Ovary (tissue), 9 donors: ENCODE results near the gene SLC27A2. TPM values are rescaled to one million over a fixed set of nuclear protein-coding genes. Genes with fewer than 3 reads are reported as not detected.

Source experiments
- DNase-seq, 5 donors: peaks; one replicate each; pipeline ENCODE4 v3.0.0-alpha.2; 2019 to 2020
- H3K27ac ChIP-seq, 2 donors: fragments of 200-600 bp; one replicate each; pipeline versions ENCODE4 v1.5.1 to v1.8.0; 2019 to 2022
- H3K27me3 ChIP-seq: fragments of 200-600 bp; one replicate; pipeline ENCODE4 v1.8.0; 2022
- H3K36me3 ChIP-seq: fragments of 200-600 bp; sonication (generic); one replicate; pipeline ENCODE4 v1.5.1; 2019
- H3K4me1 ChIP-seq: one replicate; pipeline ENCODE4 v1.8.1; 2013; ENCODE audit warnings: mild to moderate bottlenecking, moderate library complexity; ENCODE audit not compliant: insufficient read depth
- H3K4me3 ChIP-seq: fragments of 200-600 bp; sonication (generic); one replicate; pipeline ENCODE4 v1.5.1; 2017
- H3K9me3 ChIP-seq, 2 donors: fragments of 200-600 bp in 1 of 2; sonication (generic) in 1 of 2; one replicate each; pipeline versions ENCODE4 v1.5.1 to v1.8.1; 2013 to 2019; ENCODE audit warnings: mild to moderate bottlenecking in 1 of 2, moderate library complexity in 1 of 2
- EP300 ChIP-seq: sonication (generic); formaldehyde crosslinking; IDR thresholded peaks from one replicate; pipeline ENCODE4 v1.6.1; 2017; ENCODE audit warnings: antibody characterized with exemption
- POLR2A ChIP-seq: fragments of 450-650 bp; IDR thresholded peaks from one replicate; pipeline ENCODE4 v1.6.1; 2017; ENCODE audit warnings: antibody characterized with exemption, mild to moderate bottlenecking, moderate library complexity
- WGBS, 3 donors: extraction: QIAGEN DNeasy Blood & Tissue Kit in 1 of 3; methylation state at CpG; one replicate each; pipeline versions ENCODE4 v1.1.5 to v1.1.7; 2013 to 2017; 5-methylcytosine and 5-hydroxymethylcytosine counted together
- intact Hi-C, 4 donors: fragments of 100-400 bp; cut with DNase I; formaldehyde crosslinking; loops; one replicate each; pipeline versions ENCODE4 v1.11.0 to v1.15.1; 2022 to 2023
- polyA plus RNA-seq, 2 donors: library from polyadenylated mRNA; stranded (reverse); fragments of 200-250 nt in 1 of 2; fragments of 350-450 nt in 1 of 2; fragmentation: Illumina TruSeq in 1 of 2; extraction: RNeasy Lipid Tissue Mini Kit (QIAGEN cat#74804) in 1 of 2; gene quantifications; one replicate each; pipeline ENCODE4 v1.2.3, GENCODE V29; 2013 to 2014
- total RNA-seq, 7 donors: library from RNA; depleted of rRNA in 2 of 7; stranded (reverse); fragments of >200 nt in 2 of 7; fragmentation: NEBNext Ultra II Directional in 3 of 7; extraction: Animal tissue kit (Norgen Biotek cat#: 25700) in 3 of 7; gene quantifications; one replicate each; pipeline versions ENCODE4 v1.1.0 to v1.2.4, GENCODE V29; 2016 to 2023
- TF ChIP-seq, protein P1 (sequence below), 3 donors: fragments of 450-650 bp in 2 of 3; fragments of 200-600 bp in 1 of 3; IDR thresholded peaks; one replicate each; pipeline versions ENCODE4 v1.5.1 to v1.8.0; 2016 to 2022; ENCODE audit warnings: antibody characterized with exemption in 3 of 3, mild to moderate bottlenecking in 1 of 3
- donor health status: DM: no; HTN: no; CAD: no; lungs with moderate emphysema.
- donor health status: DM: no; HTN: no; CAD: no.
- donor health status: Bipolar disorder and iron deficiency.
- donor health status: DM: yes; HTN: yes; CAD: no.
- donor health status: DM: no; HTN: no; CAD: no.
- donor health status: DM: yes; HTN: yes; CAD: no.

The SLC27A2 gene
- total and polyA plus RNA-seq, 9 donors: 0.10 to 4.7 (median 0.47) TPM; not detected in 2

DNA sequence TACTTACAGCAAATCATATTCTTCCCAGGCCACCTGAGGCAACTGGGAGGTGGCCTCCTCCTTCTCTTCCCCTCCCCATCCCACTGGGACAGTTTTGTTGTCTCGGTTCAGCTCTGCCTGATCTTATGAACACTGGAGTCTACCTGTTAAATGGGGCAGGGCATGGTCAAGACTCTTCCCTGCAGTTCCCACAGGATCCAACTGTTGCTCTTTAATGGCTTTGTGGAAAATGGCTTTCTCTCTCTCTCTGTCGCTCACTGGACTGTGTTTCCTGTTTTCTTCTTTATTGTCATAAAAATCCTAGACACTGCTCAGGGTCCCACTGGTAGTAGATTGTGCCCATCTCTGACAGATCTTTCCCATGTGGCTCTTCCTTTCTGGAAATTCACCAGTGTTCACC is 40.2 kb downstream of the SLC27A2 start:
- no peaks in the 10 kb centered on the region for H3K4me1 ChIP-seq
- 71 to 95% (median 75%) methylated on average over 2 of the region's 2 CpGs for WGBS, 3 donors
- no peaks in the 10 kb centered on the region for H3K9me3 ChIP-seq
- H3K36me3 ChIP-seq: no peaks in the 10 kb centered on the region
- H3K4me3 ChIP-seq: no peak overlapping the region
- TF ChIP-seq EP300 (no peak), POLR2A (no peak)
- TF ChIP-seq, protein P1, sequence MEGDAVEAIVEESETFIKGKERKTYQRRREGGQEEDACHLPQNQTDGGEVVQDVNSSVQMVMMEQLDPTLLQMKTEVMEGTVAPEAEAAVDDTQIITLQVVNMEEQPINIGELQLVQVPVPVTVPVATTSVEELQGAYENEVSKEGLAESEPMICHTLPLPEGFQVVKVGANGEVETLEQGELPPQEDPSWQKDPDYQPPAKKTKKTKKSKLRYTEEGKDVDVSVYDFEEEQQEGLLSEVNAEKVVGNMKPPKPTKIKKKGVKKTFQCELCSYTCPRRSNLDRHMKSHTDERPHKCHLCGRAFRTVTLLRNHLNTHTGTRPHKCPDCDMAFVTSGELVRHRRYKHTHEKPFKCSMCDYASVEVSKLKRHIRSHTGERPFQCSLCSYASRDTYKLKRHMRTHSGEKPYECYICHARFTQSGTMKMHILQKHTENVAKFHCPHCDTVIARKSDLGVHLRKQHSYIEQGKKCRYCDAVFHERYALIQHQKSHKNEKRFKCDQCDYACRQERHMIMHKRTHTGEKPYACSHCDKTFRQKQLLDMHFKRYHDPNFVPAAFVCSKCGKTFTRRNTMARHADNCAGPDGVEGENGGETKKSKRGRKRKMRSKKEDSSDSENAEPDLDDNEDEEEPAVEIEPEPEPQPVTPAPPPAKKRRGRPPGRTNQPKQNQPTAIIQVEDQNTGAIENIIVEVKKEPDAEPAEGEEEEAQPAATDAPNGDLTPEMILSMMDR (IDR thresholded peaks at IDR 0.05): no peak
- no peak for DNase-seq
- no peaks in the 10 kb centered on the region for H3K27me3 ChIP-seq
- no peak overlapping the region for H3K27ac ChIP-seq
- intact Hi-C loops: no loop called here

DNA sequence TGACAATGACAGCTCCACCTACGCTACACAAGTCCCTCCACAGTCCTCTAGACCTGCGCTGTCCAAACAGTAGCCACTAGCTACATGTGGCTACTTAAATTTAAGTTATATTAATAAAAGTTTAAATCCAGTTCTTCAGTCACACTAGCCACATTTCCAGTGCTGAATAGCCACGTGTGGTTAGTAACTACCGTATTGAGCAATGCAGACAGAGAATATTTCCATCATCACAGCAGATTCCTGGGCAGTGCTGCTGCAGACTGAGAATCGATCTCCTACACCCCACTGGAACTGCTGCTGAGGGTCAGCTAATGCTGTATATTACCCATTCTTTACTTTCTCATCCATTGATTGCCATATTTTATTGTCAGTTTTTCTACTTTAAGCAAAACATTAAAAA is 42.6 kb downstream of the SLC27A2 start:
- Histone ChIP-seq H3K9me3 (no peaks in the 10 kb centered on the region), H3K4me1 (peaks cover 1% of the 10 kb centered on the region), H3K27me3 (no peaks in the 10 kb centered on the region), H3K4me3 (no peak overlapping the region), H3K36me3 (no peaks in the 10 kb centered on the region), H3K27ac (no peak overlapping the region)
- 60 to 73% (median 64%) methylated on average over 5 of the region's 5 CpGs for WGBS, 3 donors
- DNase-seq: no peak
- intact Hi-C loops: no loop called here
- TF ChIP-seq, protein P1 (IDR thresholded peaks at IDR 0.05): no peak
- TF ChIP-seq POLR2A (no peak), EP300 (no peak)

DNA sequence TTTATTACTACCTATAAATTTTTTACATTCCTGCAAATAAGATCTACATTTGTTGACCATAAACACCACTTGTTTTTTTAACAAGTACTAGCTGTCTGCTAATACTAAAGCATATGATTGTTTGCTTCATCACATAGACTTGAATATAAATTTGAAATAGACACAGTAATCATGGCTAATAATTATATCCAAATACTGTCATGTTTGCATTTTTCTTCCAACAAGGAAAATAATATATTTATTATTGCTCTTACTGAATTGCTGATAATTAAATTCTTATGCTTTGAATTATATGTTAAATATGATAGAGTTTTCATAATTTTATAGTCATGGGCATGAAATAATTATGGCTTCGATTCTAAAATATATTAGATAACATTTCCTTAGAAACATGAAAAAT is 43.1 kb downstream of the SLC27A2 start:
- Histone ChIP-seq H3K4me1 (peaks cover 1% of the 10 kb centered on the region), H3K4me3 (no peak overlapping the region), H3K36me3 (no peaks in the 10 kb centered on the region), H3K9me3 (no peaks in the 10 kb centered on the region), H3K27ac (no peak overlapping the region), H3K27me3 (no peaks in the 10 kb centered on the region)
- 82 to 88% (median 86%) methylated on average over 1 of the region's 1 CpG for WGBS, 3 donors
- DNase-seq: no peak
- no peak for TF ChIP-seq POLR2A
- TF ChIP-seq, protein P1 (IDR thresholded peaks at IDR 0.05): no peak
- TF ChIP-seq EP300: no peak
- intact Hi-C loops: no loop called here

DNA sequence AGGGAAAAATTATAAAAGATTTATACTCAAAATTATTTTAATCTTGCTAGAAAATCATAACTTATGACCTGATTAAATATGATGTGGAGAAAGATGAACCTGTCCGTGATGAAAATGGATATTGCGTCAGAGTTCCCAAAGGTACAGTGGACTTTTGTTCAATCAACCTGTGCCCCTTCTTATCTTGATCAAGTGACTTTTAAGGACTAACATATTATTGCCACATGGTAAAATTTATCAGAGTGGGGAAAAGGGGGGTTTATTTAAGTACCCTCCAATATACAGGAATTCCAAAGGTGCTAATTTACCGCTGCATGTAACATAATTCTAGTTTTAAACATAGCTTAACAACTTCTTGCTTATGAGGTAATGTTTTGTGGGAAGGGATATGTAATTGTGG is 43.9 kb downstream of the SLC27A2 start:
- no peak for DNase-seq
- Histone ChIP-seq H3K27ac (no peak overlapping the region), H3K9me3 (no peaks in the 10 kb centered on the region), H3K27me3 (no peaks in the 10 kb centered on the region), H3K4me1 (peaks cover 1% of the 10 kb centered on the region), H3K36me3 (no peaks in the 10 kb centered on the region), H3K4me3 (no peak overlapping the region)
- intact Hi-C loops: no loop called here
- WGBS, 3 donors: 96 to 98% (median 96%) methylated on average over 3 of the region's 3 CpGs
- TF ChIP-seq, protein P1 (IDR thresholded peaks at IDR 0.05): no peak
- TF ChIP-seq POLR2A: no peak
- no peak for TF ChIP-seq EP300
